ENCODE data around the gene PLEKHG5. TPM values are rescaled to one million over a fixed set of nuclear protein-coding genes. Genes with fewer than 3 reads are reported as not detected.

PLEKHG5 gene
- total RNA-seq, 2 experiments from 2014 or later = 1.7 to 1.8 TPM

GRCh38 chr1:6511056-6511455 is 19.6 kb upstream of the PLEKHG5 start:
- no peak overlapping the region for H3K27ac Mint-ChIP-seq
- ChIA-PET POLR2A (no interaction called here), CTCF (no interaction called here)
- H3K36me3 Mint-ChIP-seq (ENCODE audit: low read depth) = no peaks in the 10 kb centered on the region
- intact Hi-C loops (cut with micrococcal nuclease) = no loop called here
- H3K4me3 Mint-ChIP-seq = no peak overlapping the region
- H3K9me3 Mint-ChIP-seq = no peaks in the 10 kb centered on the region
- H3K27me3 Mint-ChIP-seq = no peaks in the 10 kb centered on the region
- no peaks in the 10 kb centered on the region for H3K4me1 Mint-ChIP-seq (ENCODE audit: low read depth)
- DNase-seq = no peak
- no peak for TF ChIP-seq CTCF (IDR thresholded peaks at IDR 0.05)
- no peak for ATAC-seq

- ChIA-PET CTCF (no interaction called here), POLR2A (no interaction called here)
- intact Hi-C loops (cut with micrococcal nuclease) = no loop called here
- DNase-seq (no peak), ATAC-seq (no peak)
- Mint-ChIP-seq H3K4me3 (no peak overlapping the region), H3K9me3 (no peaks in the 10 kb centered on the region), H3K4me1 (ENCODE audit: low read depth) (no peaks in the 10 kb centered on the region), H3K27ac (no peak overlapping the region), H3K27me3 (no peaks in the 10 kb centered on the region), H3K36me3 (ENCODE audit: low read depth) (no peaks in the 10 kb centered on the region)
- no peak for TF ChIP-seq CTCF (IDR thresholded peaks at IDR 0.05)
Observed at GRCh38 chr1:6510493-6510892, 19.0 kb upstream of the PLEKHG5 start.

- H3K9me3 Mint-ChIP-seq = no peaks in the 10 kb centered on the region
- no peaks in the 10 kb centered on the region for H3K36me3 Mint-ChIP-seq (ENCODE audit: low read depth)
- no peaks in the 10 kb centered on the region for H3K4me1 Mint-ChIP-seq (ENCODE audit: low read depth)
- ATAC-seq (no peak), DNase-seq (no peak)
- no peak overlapping the region for H3K27ac Mint-ChIP-seq
- CTCF ChIA-PET = interaction anchor here (1.3 kb wide), 1 partner anchor 45 kb away, joined by 4 read pairs; the partner anchor contains the start of gene NOL9
- intact Hi-C loops (cut with micrococcal nuclease) = no loop called here
- TF ChIP-seq CTCF (IDR thresholded peaks at IDR 0.05) = no peak
- H3K27me3 Mint-ChIP-seq = no peaks in the 10 kb centered on the region
- no peak overlapping the region for H3K4me3 Mint-ChIP-seq
- POLR2A ChIA-PET = no interaction called here
Observed at GRCh38 chr1:6509919-6510291, 18.4 kb upstream of the PLEKHG5 start.

GRCh38 chr1:6509220-6509918 is 17.9 kb upstream of the PLEKHG5 start:
- no peaks in the 10 kb centered on the region for H3K9me3 Mint-ChIP-seq

More at GRCh38 chr1:6509220-6509918, 17.9 kb upstream of the PLEKHG5 start:
- no peak for TF ChIP-seq CTCF (IDR thresholded peaks at IDR 0.05)
- intact Hi-C loops (cut with micrococcal nuclease) = no loop called here
- DNase-seq (no peak), ATAC-seq (no peak)
- Mint-ChIP-seq H3K27ac (no peak overlapping the region), H3K4me3 (no peak overlapping the region), H3K36me3 (ENCODE audit: low read depth) (no peaks in the 10 kb centered on the region), H3K4me1 (ENCODE audit: low read depth) (no peaks in the 10 kb centered on the region), H3K27me3 (no peaks in the 10 kb centered on the region)
- ChIA-PET CTCF (interaction anchor here (1.3 kb wide), 1 partner anchor 45 kb away, joined by 4 read pairs; the partner anchor contains the start of gene NOL9), POLR2A (no interaction called here)
